HG03159 (cell line): Measurements from ENCODE around the gene XXYLT1.
"Not testable (repeated sequence)": the region's sequence is repeated elsewhere in the genome, so short reads cannot be mapped to it uniquely, and the experiment has no call there.

Experiments used
- ATAC-seq: cut with Tn5 transposase; IDR thresholded peaks from one replicate; pipeline ENCODE4 v1.9.1; 2021; ENCODE audit warnings: mild to moderate bottlenecking, moderate library complexity; ENCODE audit not compliant: unreplicated experiment

Gene XXYLT1

DNA sequence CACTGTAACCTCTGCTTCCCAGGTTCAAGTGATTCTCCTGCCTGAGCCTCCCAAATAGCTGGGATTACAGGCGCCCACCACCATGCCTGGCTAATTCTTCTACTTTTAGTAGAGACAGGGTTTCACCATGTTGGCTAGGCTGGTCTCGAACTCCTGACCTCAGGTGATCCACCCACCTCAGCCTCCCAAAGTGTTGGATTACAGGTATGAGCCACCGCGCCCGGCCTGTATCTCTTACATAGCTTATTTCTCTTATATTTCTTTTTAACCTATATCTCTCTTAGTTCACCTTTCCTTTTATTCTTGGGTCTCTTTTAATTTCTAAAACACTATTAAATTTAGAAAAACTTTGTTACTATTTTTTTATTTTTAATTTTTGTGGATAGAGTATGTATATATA, 42.1 kb downstream of the XXYLT1 start:
- not testable (repeated sequence) for ATAC-seq

DNA sequence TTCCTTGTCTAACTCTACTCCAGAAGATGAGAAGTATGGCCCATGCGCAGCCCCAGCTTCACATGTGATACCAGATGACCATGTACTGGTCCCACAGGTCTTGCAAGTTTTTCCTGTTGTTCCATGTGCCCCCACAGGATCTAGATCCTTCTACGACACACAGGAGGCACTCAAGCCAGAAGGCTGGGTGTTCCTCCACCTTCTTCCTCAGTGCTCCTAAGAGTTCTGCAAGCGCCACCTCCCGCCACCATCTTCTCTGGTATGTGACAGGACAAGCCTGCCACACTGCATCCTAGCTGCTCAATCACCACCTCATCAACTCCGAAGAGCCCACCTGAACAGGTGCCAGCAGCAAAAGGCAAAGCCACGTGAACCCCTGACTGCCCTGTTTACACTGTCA, 43.1 kb downstream of the XXYLT1 start:
- ATAC-seq = no peak

DNA sequence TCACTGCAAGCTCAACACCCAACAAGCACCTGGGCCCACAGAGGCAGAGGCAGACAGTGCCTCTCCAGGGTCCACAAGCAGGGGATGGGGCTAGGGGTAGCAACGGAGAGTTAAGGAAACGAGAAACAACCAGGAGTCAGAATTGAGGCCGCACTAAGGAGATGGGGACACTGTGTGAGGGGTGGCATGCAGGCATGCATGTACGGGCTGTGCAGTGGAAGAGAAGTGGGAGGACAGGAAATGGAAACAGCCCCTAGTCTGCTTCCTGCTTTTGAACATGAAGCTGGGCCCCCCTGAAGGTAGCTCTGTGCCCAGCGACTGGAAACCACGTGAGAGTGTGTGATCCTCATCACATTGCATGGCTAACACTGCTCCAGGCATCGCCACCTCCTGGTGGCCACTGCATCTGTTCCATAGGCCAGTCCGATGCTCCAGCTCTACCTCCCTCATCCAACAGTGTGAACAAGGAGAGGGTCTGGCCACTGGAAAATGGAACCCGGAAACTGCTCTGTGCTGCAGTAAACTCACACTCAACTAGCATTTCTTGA, 44.0 kb downstream of the XXYLT1 start:
- ATAC-seq = no peak

DNA sequence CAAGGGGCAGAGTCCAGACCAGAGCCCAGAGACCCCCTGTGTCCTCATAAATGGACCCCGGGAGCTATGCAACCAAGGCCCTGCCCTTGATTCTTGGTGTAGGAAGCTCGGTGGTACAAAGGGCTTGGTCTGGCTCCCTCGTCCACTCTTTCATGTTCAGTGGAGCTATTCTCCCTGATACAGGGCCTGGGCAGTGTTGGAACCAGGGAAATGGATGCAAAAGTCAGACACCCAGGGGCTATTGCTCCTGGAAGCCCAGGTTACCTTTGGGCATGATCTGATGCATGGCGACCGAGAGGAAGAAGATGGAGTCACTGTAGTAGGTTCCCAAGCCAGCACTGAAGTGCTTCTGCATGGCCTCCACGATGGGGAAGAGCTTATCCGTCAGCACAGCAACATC, 44.5 kb downstream of the XXYLT1 start:
- no peak for ATAC-seq

DNA sequence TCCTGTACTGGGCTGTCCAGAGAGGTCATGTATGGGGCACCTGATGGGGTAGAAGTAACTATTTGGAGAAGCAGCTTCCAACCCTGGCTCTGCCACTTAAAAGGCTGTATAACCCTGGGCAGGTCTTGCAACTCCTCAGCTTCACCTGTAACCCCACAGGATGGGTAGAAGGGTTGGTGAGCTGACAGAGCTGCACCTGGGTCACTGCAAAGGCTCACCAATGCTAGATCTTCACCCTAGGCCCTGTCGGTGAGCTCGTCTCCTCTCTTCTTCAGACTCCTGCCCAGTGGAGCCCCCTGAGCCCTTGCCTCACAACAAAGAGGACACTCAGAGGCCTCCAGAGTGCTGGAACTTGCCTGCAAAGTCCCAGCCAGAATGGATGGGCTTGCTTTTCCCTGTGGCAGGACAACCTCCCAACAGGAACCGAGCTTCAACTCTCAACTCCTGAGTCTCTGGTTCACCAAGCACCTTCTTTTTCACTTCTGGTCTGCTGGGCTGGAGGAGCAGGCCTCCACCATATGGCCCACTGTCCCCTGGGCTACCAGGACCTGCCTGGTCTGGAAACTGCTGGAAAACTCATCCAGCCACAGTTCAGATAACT, 45.9 kb downstream of the XXYLT1 start:
- no peak for ATAC-seq

DNA sequence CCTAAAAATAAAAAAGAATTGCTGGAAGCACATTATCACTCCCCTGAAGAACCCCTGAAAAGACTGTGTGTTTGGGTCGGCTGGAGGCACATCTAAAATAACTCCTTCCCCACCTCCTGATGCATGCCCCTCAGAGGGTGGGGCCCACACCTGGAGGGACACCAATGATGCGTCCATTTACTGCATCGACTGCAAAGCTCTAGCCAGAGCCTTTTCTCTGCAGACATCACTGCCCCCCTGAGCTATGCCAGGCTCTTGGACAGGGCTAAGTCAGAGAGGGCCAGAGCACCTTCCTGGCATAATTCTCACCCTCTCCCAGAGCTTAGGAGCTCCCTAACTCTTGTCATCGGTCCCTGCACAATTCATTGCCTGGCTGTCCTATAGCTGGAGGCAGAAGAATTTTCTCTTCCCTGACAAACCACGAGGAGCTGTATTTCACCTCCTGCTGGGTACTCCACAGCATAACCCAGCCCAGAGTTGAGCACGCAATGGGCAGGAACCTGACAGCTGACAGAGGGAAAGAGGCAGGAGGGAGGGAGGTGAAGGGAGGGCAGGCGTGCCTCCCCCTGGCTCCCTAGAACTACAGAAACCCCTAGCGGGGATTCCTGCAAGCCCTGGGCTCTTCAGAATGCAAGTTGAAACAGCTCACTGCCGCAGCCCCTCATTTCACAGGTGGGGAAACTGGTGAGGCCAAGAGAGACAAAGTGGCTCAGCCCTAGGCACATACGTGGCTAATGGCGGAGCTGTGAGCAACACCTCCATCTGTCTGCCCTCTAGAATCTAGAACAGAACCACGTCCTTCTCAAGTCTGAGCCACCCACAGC, 46.6 kb downstream of the XXYLT1 start:
- ATAC-seq = no peak

DNA sequence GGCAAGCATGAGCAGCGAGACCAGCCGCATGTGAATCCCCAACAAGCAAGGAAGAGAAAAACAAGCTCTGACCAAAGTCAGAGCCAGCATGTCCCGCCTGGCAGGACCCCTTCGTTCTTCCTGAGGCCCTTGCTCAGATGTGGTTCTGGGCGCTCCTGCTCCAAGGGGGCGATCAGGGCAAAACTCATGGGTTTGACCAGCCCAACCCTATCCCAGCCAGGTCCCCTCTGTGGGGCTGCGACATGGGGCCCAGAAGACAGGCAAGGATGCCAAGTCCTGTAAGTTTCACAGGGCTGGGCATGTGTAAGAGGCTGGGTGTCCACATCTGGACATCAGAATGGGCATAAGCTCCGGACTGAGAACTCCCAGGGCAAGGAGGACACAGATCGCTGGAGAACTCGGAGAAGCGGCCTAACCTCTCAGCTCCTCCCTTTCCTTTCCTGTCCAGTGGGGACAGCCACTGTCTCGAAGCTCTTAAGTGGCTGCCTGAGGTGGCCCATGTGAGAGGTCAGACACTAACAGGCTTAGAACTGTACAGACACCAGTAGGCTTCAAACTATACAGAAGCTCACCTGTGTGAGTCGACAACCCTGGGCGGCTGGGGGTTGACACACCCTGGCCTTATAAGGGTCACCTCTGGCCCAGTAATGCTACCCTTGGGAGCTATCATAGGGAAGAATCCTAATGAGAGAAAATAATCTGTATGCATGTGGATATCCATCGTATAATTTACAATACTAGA, 48.9 kb downstream of the XXYLT1 start:
- ATAC-seq = no peak

DNA sequence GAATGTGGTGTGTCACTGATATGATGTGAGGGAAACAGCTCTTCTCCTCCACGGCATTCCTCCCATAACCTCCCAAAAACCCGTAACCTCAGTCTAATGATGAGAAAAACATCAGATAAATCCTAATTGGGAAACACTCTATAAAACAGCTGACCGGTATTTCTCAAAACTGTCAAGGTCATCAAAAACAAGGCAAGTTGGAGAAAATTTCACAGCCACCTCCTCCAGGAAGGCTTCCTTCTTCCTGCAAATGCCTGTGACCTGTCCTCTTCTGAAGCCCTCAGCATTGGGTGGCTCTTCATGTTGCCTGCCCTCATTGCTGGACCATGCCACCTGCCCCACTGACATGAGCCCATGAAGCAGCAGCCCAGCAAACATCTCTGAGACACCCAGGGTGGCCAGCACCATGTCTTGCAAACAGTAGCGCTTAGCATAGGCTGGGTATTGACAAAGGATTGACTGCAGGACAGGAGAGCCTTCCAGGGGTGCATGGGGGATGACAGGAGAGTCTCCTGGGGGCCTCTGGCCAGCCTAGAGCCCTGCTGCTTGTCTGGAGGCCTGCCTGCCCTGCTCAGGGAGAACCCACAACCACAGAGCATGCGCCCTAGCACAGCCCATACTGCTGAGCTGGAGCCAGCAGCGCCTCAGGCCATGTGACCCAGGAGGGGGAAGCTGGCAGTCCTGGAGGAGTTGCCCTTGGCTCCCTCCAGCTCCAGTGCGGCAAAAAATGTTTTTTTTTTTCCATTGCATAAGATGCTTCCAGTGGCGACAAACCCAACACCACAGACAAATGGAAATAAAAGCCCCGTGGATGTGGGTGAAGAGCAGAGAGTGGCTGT, 49.7 kb downstream of the XXYLT1 start:
- no peak for ATAC-seq

DNA sequence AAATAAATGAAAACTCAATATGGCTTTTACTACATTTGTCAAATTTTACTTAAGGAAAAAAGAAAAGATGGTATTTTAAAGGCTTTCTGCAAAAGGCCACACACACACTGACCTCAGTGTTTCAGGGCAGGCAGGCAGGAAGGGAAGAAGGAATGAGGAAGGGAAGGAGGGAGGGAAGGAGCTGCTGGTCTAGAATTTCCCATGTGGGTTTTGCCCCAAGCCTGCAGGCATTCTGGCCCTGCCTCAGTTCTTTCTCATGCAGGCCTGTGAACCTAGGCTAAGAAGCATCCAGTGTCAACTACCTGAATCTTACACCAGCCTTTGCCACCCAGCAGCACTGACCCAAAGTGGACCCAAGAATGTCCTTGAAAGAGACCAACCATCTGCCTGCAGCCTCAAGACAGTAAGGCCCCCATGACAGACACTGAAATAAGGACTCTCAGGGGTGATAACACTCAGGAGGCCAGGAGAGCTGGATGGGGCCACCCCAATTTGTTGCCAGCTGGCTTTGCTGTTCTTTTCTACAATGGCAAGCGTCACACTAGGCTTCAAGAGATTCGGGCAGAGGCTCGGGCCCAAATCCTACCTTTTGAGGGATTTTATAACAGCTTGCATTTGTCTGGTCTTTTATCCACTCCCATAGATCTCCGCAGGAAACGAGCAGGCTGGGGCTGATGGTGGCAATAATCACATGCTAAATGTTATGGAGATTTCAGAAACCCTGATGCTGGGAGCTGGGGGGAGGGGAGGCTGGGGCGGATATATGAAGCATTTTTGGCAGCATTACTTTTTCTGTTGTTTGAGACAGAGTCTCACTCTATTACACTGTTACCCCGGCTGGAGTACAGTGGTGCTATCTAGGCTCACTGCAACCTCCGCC, 51.4 kb downstream of the XXYLT1 start:
- ATAC-seq = no peak

DNA sequence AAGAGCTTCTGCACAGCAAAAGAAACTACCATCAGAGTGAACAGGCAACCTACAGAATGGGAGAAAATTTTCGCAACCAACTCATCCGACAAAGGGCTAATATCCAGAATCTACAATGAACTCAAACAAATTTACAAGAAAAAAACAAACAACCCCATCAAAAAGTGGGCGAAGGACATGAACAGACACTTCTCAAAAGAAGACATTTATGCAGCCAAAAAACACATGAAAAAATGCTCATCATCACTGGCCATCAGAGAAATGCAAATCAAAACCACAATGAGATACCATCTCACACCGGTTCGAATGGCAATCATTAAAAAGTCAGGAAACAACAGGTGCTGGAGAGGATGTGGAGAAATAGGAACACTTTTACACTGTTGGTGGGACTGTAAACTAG, 52.6 kb downstream of the XXYLT1 start:
- ATAC-seq = not testable (repeated sequence)

DNA sequence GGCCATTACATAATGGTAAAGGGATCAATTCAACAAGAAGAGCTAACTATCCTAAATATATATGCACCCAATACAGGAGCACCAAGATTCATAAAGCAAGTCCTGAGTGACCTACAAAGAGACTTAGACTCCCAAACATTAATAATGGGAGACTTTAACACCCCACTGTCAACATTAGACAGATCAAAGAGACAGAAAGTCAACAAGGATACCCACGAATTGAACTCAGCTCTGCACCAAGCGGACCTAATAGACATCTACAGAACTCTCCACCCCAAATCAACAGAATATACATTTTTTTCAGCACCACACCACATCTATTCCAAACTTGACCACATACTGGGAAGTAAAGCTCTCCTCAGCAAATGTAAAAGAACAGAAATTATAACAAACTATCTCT, 55.4 kb downstream of the XXYLT1 start:
- ATAC-seq = not testable (repeated sequence)

DNA sequence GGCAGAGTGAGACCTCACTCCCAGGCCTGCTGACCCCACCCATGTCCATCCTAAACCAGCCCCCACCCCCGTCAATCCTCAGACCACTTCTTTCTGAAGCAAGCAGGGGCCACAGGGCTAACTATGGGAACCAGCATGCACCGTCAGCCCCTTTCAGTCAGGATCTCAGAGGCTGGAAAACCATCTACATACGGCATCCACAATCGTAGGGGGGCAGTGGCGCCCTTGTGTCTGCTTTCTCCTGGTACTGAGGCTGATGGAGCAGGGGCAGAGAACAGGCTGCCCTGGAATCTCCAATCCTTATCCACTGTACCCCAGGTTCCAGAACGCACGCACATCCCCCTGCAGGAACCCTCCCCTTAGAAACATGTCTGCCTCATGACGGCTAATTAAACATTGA, 56.6 kb downstream of the XXYLT1 start:
- no peak for ATAC-seq

DNA sequence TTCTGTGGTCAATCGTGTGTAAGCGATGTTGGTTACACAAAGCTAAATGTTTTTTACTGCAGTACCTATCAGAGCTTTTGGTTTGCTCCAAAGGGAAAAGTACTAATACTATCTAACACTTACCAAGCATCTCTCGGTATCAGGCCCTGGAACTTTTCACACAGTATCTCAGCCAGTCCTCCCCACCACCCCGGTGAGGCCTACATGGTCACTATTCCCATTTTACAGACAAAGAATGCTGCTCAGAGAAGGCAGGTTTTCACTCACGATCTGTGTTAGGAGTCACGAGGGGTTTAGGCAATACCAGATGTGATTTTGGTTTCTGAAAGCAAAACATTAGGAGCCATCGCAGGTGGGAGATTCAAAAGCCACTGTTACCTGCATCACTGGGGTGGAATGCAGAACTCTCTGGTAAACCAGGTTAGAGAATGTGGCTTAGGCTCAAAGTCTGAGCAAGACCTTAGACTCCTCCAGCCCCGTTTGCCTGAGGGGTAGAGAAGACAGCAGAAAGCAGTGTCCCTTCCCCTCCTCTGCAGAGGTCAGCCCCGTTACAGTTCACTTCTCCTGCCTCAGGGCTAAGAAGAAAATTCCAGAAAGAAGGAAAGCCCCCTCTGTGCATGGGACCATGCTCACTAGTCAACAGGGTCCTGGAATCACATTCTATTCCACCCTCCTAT, 57.2 kb downstream of the XXYLT1 start:
- no peak for ATAC-seq

DNA sequence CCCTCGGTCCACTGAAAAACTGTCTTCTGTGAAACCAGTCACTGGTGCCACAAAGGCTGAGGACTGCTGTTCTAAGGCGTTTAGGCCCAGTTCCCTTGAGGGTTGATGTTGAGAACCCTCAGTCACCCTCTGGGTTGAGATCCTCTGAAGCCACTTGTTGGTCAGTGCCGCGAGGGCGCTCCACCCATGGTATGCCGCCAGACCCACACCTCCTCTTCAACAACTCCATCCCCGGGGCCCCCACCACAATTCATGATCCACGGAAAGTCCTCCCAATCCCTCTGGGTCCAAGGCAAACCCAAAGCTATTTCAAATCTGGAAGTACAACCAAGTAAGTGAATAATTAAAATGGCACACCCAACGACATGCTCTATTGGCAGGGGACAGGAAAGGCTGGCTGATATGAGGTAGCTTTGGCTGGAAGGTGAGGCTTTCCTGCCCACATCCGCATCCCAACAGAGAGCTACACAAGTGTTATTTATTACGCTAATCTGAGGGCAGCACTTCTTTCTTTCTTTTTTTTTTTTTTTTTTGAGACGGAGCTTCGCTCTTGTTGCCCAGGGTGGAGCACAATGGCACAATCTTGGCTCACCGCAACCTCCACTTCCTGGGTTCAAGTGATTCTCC, 58.1 kb downstream of the XXYLT1 start:
- ATAC-seq = no peak

DNA sequence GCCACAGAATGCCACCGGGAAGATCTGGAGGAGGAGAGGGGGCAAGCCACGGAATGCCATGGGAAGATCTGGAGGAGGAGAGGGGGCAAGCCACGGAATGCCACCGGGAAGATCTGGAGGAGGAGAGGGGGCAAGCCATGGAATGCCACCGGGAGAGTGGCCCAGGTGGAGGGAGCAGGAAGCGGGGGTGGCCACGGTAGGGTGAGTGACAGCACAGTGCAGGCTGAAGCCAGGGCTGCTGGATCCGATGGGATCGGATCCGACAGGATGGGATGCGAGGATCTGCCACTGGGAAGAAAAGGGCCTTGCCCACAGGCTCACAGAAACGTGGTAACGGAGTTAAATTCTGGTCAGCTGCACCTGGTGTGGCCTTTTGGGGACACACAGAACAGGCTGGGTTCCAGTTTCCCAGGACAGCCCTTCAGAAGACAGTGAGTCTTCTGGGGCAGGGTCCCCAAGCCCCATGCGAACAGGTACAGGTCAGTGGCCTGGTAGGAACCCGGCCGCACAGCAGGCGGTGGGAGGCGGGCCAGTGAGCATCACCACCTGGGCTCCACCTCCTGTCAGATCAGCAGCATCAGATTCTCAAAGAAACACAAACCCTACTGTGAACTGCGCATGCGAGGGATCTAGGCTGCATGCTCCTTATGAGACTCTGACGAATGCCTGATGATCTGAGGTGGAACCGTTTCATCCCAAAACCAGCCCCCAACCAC, 58.8 kb downstream of the XXYLT1 start:
- no peak for ATAC-seq

DNA sequence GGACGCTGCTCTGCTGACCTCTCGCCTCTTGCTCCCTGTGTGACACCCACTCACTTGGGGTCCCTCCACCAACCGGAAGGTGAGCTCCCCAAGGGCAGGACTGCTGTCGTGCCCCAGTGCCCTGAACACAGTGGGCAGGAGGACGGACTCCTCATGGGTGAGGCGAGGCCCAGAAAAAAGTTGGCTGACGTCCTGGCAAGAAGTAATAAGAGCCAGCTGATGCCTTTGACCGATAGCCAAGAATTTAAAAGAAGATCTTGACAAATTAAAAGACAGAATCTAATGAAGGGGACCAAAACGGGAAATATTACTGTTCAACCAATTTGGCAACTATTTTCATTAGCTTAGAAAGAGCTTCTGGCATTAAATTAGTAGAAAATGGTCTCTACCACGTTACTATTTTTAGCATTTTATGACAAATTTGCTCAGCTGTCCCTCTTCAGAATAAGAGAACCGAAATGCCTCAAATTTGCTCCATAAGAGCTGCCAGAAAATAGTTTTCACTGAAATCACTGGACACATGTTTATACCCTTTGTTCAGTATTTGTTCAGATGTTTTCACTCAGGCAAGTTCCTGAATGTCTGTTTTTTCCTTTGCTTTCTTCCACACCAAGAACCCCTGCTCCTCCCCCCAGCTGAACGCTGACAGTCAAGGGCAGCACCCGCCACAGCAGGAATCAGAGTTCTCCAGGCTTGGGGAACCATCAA, 60.5 kb downstream of the XXYLT1 start:
- ATAC-seq = no peak

DNA sequence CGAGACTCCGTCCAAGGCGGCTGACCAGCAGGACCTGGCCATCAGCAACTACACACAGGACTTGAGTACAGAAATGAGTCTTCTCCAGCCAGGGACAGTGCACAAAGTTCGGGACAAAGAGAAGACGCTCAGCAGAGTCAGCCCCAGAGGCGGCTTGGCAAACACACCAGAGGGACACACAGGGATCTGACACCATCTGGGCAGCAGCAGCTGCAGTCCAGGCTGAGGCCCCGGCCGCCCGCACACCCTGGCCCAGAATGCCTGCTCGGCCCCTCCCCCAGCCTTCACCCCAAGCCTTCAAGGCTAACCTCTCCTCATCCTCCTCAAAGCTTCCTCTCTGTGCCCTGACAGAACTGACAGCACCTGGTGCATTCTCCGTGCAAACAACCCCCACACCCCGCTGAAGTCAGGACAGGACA, 61.1 kb downstream of the XXYLT1 start:
- ATAC-seq = no peak
